HG03108 (cell line): ENCODE data around the gene PLIN3.
"Not testable (repeated sequence)": the region's sequence is repeated elsewhere in the genome, so short reads cannot be mapped to it uniquely, and the experiment has no call there.

Experiments
- ATAC-seq: cut with Tn5 transposase; IDR thresholded peaks from one replicate; pipeline ENCODE4 v1.9.1; 2021; ENCODE audit warnings: moderate library complexity; ENCODE audit not compliant: unreplicated experiment

The PLIN3 gene

DNA sequence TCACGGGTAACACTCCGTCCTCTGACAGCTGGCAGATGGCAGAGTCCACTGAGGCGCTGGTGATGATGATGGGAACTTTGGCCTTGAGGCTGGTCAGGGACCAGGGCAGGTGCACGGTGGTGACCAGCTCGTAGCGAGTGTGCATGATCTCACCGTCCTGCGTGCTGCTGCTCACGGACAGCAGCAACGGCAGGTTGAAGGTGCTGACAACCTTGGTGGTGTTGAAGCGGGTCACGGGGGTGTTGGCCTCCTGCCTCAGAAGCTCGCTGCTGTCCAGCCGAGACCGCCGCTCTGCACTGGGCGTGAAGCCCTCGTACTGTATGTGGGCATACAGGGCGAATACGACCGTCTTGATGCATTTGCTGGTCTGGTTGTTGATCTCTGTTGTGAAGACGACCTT, 23.6 kb upstream of the PLIN3 start:
- no peak for ATAC-seq

DNA sequence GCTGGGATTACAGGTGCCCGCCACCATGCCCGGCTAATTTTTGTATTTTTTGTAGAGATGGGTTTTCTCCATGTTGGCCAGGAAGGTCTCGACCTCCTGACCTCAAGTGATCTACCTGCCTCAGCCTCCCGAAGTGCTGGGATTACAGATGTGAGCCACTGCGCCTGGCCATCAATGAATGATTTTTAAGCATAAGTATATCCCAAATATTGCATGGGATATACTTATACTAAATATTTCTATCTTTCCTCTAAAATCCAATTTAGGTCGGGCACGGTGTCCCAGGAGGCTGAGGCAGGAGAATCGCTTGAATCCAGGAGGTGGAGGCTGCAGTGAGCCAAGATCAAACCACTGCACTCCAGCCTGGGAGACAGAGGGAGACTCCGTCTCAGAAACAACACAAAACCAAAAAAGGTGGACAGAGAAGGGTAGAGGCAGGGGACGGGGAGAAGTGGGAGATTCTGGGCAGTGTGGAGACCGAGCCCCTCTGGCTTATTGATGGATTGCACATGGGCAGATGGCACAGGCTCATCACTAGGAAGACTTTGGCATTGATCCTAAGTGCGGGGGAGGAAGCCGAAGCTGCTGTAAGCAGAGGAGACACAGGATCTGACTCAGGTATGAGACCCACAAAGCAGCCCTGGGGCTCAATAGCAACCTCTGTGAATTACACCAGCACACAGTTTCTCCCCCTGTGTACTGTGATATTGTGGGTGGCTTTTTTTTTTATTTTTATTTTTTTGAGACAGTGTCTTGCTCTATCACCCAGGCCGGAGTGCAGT, 21.8 kb upstream of the PLIN3 start:
- no peak for ATAC-seq

DNA sequence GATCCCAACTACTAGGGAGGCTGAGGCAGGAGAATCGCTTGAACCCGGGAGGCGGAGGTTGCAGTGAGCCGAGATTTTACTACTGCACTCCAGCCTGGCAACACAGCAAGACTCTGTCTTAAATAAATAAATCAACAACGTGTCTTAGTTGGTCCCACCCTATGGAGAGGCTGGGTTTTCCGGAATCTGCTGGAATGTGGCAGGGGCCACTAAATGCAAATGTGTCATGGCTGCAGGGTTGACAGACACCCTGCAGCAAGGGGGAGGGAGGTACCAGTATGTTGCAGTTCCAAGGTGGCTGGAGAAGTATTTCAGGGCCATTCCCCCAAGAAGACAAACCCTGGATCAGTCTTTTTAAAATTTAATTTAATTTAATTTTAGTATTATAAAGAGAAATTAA, 20.3 kb upstream of the PLIN3 start:
- ATAC-seq: not testable (repeated sequence)

DNA sequence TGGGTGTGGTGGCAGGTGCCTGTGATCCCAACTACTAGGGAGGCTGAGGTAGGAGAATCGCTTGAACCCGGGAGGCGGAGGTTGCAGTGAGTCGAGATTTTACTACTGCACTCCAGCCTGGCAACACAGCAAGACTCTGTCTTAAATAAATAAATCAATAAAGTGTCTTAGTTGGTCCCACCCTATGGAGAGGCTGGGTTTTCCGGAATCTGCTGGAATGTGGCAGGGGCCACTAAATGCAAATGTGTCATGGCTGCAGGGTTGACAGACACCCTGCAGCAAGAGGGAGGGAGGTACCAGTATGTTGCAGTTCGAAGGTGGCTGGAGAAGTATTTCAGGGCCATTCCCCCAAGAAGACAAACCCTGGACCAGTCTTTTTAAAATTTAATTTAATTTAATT, 17.5 kb upstream of the PLIN3 start:
- not testable (repeated sequence) for ATAC-seq

DNA sequence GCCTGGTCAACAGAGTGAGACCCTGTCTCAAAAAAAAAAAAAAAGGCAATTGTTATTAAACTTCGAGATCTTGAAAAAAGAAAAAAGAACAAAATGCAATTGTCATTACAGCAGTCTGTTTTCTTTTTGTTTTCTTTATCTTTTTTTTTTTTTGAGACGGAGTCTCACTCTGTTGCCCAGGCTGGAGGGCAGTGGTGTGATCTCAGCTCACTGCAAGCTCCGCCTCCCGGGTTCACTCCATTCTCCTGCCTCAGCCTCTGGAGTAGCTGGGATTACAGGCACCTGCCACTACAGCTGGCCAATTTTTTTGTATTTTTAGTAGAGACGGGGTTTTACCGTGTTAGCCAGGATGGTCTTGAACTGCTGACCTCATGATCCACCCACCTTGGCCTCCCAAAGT, 15.4 kb upstream of the PLIN3 start:
- ATAC-seq: not testable (repeated sequence)

DNA sequence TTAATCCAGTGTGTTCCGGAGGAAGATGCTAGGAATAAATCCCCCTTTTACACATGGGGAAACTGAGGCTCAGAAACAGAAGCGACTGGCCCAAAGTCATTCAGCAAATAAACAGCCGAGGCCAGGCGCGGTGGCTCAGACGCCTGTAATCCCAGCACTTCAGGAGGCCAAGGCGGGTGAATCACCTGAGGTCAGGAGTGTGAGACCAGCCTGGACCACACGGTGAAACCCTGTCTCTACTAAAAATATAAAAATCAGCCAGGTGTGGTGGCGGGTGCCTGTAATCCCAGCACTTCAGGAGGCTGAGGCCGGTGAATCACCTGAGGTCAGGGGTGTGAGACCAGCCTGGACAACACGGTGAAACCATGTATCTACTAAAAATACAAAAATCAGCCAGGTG, 11.6 kb upstream of the PLIN3 start:
- no peak for ATAC-seq

DNA sequence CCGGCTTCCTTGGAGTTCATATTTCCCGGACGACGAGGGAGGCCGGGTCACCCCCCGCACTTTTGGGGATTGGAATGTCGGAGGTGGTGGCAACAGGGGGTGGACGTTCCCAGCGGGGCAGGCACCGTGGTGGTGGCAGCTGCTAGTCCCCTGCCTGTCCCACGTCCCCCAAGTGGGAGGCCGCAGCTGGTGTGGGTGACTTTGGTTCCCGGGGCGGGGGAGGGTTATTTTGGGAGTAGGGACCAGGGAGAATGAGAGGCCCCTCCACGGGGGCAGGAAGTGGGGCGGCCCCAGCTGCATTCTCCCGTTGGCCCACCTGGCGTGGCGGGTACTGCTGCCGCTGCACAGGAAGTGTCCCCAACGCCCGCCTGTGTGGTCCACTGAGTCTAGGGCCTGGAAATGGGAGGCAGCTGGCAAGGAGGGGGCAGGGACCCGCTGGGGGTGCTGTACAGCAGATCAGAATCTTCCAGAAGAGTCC, 11.1 kb upstream of the PLIN3 start:
- ATAC-seq: no peak

DNA sequence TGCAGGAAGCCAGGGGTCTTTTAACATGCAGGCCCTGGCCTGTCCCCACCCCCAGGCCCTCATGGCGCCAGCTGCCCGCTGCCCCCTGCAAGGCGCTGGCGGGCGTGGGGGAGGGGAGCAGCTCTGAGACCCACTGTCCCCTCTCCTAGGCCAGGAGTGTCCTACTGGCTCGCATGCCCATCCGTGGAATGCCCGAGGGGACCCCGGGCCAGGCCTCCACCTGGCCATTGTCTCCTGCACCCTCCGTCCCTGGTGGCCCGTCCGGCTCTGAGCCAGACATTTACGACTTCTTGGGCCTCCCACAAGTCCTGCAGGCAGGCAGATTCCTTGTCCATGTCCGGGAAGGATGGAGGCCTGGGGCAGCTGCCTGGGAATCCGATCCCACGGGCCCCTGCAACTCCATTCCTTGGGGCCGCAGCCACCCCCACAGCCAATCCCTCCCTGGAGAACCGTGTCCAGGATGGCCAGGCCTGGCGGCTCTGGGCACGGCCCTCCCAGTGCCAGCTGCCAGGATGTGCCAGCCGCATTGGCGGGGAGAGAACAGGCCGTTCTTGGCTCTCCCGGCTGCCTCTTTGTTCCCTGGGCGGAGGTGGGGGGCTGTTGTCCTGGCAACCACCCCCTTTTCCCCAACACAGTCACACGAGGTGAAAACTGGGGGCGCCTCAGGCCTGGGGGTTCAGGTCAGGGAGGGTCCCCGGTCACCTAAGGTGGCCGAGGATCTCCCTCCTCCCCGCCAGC, 10.5 kb upstream of the PLIN3 start:
- ATAC-seq: no peak

DNA sequence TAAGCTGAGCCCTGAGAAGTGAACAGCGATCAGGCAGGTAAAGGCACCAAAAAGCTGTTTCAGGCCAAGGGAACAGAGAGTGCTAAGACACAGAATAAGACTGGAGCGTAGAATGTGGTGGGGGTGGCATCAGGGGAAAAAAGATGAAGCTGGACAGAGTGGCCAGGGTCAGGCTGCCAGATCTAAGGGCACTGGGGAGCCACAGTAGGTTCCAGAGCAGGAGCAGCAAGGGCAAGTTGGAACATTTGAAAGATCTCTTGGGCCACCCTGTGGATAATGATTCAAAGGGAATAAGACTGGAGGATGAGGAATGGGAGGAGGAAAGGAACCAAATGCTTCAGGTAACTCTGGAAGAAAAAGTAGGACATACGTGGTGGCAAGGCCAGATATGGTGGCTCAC, 6.5 kb upstream of the PLIN3 start:
- ATAC-seq: no peak

DNA sequence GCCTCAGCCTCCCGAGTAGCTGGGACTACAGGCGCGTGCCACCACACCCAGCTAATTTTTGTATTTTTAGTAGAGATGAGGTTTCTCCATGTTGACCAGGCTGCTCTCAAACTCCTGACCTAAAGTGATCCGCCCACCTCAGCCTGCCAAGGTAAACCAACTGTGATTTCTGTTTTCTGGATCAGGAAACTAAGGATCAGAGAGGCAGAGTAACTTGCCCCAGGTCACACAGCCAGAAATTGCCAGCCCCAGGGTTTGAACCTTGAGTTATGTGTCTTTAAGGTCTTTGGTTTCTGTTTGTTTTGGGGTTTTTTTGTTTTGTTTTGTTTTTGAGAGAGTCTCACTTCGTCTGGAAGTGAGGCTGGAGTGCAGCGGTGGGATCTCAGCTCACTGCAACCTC, 4.2 kb upstream of the PLIN3 start:
- no peak for ATAC-seq

DNA sequence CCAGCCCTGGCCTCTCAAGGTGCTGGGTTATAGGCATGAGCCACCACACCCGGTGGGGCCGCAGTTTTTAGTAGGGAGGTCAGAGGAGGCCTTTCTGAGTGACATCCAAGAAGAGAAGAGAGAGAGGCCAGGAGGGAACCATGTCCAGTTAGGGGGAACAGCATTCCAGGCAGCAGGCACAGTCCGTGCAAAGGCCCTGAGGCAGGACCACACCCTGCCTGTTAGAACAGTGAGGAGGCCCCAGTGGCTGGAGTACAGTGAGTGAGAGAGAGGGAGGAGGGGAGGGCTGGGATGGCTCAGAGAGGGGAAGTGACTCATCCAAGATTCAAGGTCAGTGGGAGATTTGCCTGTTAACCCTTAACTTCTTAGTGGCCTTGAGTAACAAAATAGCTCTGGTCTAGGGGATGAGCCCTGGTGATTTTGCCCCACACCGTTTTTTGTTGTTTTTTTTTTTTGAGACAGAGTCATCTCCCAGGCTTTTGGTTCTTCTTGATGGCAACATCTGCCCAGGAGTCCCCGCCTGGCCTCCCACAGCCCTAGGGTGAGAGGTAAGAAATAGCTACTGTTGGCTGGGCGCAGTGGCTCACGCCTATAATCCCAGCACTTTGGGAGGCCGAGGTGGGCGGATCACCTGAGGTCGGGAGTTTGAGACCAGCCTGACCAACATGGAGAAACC, 2.7 kb upstream of the PLIN3 start:
- no peak for ATAC-seq

DNA sequence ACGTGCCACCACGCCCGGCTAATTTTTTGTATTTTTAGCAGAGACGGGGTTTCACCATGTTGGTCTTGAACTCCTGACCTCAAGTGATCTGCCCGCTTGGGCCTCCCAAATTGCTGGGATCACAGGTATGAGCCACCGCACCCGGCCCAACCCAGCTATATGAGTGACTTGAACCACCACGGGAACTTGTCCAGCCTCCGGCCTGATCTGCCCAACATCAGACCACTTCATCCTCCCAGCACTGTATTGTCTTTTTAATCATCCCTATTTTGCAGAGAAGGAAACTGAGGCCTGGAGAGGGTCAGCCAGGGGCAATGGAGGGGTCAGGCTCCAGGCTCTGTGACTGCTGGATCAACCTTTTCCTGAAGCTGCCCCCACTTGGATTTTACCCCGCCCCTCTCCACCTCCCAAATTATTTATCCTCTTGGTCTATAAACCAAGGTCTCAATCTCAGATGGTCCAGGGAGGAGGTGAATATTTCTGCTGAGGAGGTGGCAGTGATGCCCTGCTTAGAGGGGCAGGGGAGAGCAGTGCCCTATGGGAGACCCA, 893 bp upstream of the PLIN3 start:
- ATAC-seq: no peak

DNA sequence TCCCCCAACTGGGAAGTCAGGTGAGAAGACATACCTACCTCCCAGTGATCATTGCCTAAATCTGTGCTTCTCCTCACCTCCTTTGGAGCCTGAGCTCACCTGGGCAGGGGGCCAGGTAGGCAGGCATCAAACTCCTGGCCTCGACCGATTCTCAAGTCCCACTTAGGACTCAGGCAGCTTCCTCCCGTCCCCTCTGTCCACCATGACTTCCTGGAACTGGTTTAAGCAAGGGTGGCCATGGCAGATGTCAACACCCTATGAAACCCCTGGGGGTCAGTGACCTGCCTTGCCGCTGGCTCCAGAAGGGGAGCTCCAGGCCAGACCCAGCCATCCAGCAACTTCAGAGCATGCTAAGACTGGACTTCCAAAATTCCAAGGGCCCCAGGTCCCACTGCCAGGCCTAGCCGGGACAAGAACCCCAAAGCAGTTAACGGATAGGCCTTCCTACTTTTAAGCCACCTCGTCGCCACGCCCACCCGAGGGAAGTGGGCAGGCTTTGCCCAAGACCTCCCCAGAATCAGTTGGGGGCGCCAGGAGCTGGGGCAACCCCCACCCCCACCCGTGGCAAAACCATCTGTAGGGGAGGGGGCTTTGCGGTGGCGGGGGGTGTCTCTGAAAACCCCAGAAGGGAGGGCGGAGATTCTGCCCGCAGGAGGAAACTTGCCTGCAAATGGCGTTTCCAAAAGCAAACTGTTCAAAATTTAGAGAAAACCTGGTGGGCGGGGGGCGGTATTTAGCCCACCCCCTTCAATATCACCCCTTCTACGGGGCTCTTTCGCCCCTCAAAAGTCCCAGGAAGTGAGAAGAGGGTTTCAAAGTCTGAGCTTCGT, 657 bp downstream of the PLIN3 start:
- ATAC-seq: no peak

DNA sequence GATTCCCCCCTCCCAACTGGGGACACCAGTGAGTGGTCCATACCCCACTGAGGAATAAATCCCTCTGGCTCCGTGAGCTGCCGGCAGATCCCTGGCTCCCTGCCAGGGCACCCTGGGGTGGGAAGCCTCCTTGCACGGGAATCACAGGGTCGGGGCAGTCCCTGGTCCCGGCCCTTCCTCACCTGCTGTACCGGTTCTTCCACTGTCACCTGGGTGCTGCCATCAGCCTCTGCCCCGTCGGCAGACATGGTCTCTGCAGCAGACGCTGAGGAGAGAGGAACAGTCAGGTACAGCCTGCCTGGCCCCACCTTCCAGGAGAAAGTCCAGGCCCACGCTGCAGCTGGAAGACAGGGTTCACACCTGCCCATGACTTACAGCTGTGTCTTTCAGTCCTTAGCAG, 6.3 kb downstream of the PLIN3 start:
- no peak for ATAC-seq

DNA sequence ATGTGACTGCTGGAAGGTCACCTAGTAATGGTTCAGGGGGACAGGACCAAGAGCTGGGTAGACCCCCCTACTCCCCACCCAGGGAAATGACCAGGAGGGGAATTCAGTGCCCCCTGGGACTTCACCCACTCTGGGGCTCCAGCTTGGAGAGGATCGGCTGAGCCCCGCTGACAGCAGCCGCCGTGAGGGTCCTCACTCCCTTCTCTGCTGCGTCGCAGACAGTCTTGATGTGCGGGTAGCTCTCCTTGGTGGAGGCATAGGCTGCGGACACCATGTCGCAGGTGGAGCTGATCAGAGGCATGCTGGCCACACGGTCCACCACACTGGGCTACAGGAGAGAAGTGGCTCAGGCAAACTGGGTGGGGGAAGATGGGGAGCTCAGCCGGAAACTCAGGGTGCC, 7.8 kb downstream of the PLIN3 start:
- no peak for ATAC-seq

DNA sequence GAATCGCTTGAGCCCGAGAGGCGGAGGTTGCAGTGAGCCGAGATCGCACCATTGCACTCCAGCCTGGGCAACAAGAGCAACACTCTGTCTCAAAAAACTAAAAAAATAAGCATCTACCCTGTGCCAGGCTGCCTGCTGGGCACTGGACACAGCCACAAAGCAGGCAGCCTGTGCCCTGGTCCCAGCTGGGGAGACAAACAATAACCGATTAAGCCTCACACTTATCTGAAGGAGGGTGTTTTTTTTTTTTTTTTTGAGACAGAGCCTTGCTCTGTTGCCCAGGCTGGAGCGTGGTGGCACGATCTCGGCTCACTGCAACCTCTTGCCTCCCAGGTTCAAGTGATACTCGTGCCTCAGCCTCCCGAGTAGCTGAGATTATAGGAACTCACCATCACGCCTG, 11.0 kb downstream of the PLIN3 start:
- ATAC-seq: not testable (repeated sequence)

DNA sequence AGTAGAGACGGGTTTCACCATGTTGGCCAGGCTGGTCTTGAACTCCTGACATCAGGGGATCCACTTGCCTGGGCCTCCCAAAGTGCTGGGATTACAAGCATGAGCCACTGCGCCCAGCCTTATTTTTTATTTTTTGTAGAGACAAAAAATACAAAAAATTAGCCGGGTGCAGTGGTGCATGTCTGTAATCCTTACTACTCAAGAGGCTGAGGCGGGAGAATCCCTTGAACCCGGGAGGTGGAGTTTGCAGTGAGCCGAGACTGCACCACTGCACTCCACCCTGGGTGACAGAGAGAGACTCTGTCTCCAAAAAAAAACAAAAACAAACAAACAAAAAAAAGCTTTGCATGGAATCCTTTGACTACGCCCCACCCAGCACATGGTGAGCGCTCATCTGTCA, 14.0 kb downstream of the PLIN3 start:
- ATAC-seq: not testable (repeated sequence)

DNA sequence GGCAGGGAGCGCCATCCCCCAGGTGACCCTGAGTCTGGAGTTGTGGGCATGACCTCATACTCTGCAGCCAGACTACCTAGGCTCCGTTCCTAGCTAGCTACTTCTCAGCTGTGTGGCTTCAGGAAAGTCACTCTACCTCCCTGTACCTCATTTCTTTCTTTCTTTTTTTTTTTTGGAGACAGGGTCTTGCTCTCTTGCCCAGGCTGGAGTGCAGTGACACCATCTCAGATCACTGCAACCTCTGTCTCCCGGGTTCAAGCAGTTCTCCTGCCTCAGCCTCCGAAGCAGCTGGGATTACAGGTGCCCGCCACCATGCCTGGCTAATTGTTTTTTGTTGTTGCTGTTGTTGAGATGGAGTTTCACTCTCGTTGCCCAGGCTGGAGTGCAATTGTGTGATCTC, 15.0 kb downstream of the PLIN3 start:
- no peak for ATAC-seq

DNA sequence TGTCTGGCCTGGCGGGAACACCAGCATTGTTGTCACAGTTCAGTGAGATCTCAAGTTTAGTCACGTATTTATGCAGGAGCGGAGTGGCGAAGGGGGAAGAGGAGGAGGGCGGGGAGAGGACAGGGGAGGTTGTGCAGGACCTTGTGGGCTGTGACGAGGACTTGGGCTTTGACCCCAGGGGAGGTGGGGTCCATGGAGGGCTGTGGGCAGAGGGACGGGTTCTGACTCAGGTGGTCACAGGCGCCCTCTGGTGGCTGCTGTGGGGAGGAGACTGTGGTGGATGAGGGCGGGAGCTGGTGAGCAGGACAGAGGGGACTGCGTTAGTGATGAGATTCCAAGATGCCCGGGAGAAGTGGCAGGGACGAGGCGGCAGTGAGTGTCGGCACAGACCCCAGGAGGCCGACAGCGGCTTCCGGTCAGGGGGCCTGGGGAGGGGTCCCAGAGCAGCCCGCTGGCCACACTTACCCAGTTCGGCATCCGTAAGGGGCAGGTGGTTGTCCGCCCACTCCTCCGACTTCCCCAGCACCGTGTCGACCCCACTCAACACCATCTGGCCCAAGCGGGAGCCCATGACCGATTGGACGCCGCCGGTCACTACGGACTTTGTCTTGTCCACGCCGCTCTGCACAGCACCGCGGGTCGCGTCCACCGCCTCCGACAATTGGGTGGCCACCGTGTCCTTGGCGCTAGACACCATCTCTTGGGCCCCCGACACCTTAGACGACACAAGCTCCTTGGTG, 15.7 kb downstream of the PLIN3 start:
- no peak for ATAC-seq

DNA sequence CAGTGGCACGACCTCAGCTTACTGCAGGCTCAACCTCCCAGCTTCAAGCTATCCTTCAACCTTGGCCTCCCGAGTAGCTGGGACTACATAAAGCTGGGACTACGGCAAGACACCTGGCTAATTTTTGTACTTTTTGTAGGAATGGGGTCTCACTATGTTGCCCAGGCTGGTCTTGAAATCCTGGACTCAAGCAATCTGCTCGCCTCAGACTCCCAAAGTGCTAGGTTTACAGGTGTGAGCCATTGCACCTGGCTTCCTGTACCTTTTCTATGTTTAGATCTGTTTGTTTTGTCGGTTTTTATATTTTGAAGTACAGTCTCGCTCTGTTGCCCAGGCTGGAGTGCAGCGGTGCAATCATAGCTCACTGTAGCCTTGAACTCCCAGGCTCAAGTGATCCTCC, 18.4 kb downstream of the PLIN3 start:
- ATAC-seq: no peak
